Endodermal cell (in vitro differentiated cells): ENCODE data around the gene TSC1. TPM values are rescaled to one million over a fixed set of nuclear protein-coding genes. Genes with fewer than 3 reads are reported as not detected.

ENCODE experiments used
- DNase-seq: peaks from one replicate; pipeline ENCODE4 v3.0.0-alpha.2; 2017
- H3K27ac ChIP-seq: 2 replicates; pipeline ENCODE4 v1.5.1; 2013; ENCODE audit warnings: mild to moderate bottlenecking, low read depth, low read length, moderate library complexity
- H3K27me3 ChIP-seq: 2 replicates; pipeline ENCODE4 v1.6.1; 2013; ENCODE audit warnings: mild to moderate bottlenecking, low read length, moderate library complexity; ENCODE audit not compliant: insufficient read depth, control insufficient read depth, poor library complexity, severe bottlenecking
- H3K36me3 ChIP-seq: 2 replicates; pipeline ENCODE4 v1.7.0; 2013; ENCODE audit warnings: mild to moderate bottlenecking, low read length, moderate library complexity; ENCODE audit not compliant: control insufficient read depth, insufficient read depth
- H3K4me1 ChIP-seq: one replicate; pipeline ENCODE4 v1.7.0; 2013; ENCODE audit warnings: low read length; ENCODE audit not compliant: control insufficient read depth, insufficient read depth
- H3K4me3 ChIP-seq: 2 replicates; pipeline ENCODE4 v1.5.1; 2013; ENCODE audit warnings: mild to moderate bottlenecking, low read length, moderate library complexity
- H3K9ac ChIP-seq: 2 replicates; pipeline ENCODE4 v1.6.1; 2013; ENCODE audit warnings: mild to moderate bottlenecking, low read length, moderate library complexity; ENCODE audit not compliant: poor library complexity, severe bottlenecking; ENCODE audit errors: extremely low read depth
- H3K9me3 ChIP-seq: 2 replicates; pipeline ENCODE4 v1.6.1; 2013; ENCODE audit warnings: mild to moderate bottlenecking, low read length, moderate library complexity; ENCODE audit not compliant: control insufficient read depth
- H3K27ac Mint-ChIP-seq: 2 replicates; pipeline ENCODE4 v1.8.0; 2020; ENCODE audit warnings: mixed read lengths
- H3K27me3 Mint-ChIP-seq: 2 replicates; pipeline ENCODE4 v1.8.0; 2021; ENCODE audit warnings: mild to moderate bottlenecking, mixed read lengths; ENCODE audit not compliant: insufficient read depth
- H3K36me3 Mint-ChIP-seq: 2 replicates; pipeline ENCODE4 v1.8.0; 2020; ENCODE audit warnings: low read depth, mixed read lengths
- H3K4me1 Mint-ChIP-seq: 2 replicates; pipeline ENCODE4 v1.8.0; 2020; ENCODE audit warnings: mixed read lengths
- H3K4me3 Mint-ChIP-seq: 2 replicates; pipeline ENCODE4 v1.8.0; 2020; ENCODE audit warnings: mild to moderate bottlenecking, moderate library complexity, mixed read lengths
- H3K9me3 Mint-ChIP-seq: 2 replicates; pipeline ENCODE4 v1.8.0; 2020; ENCODE audit warnings: mild to moderate bottlenecking, mixed read lengths
- CTCF ChIP-seq: fragments of 200-600 bp; sonication (generic); conservative IDR thresholded peaks from 2 replicates; pipeline ENCODE4 v1.5.0; 2021; ENCODE audit warnings: antibody characterized with exemption, mild to moderate bottlenecking
- WGBS, 2 experiments: methylation state at CpG; one replicate each; pipeline versions ENCODE4 v1.1.5 to v1.1.7; 2013; ENCODE audit warnings: missing lambda C conversion rate in 2 of 2, mixed read lengths in 1 of 2; ENCODE audit not compliant: insufficient coverage in 1 of 2, insufficient read length in 1 of 2; 5-methylcytosine and 5-hydroxymethylcytosine counted together
- total RNA-seq, 2 donors: library from RNA; stranded (reverse); fragmentation: NEBNext Ultra II Directional in 1 of 2; extraction: Animal tissue kit (Norgen Biotek cat#: 25700) in 1 of 2; gene quantifications; 2 replicates in 1 of 2; 3 replicates in 1 of 2; pipeline ENCODE4 v1.2.1, GENCODE V29; 2021

The TSC1 gene
- total RNA-seq, 2 donors from 2014 or later, result 67.8 to 72.9 TPM

GRCh38 chr9:132957805-132958204 lies 13.4 kb upstream of the TSC1 start:
- Mint-ChIP-seq H3K9me3 (peaks cover 7% of the 10 kb centered on the region), H3K4me3 (no peak overlapping the region), H3K4me1 (no peaks in the 10 kb centered on the region), H3K36me3 (no peaks in the 10 kb centered on the region), H3K27me3 (no peaks in the 10 kb centered on the region), H3K27ac (no peak overlapping the region)
- Histone ChIP-seq H3K27me3 (peaks cover 4% of the 10 kb centered on the region), H3K9me3 (peaks cover 6% of the 10 kb centered on the region), H3K4me1 (no peaks in the 10 kb centered on the region), H3K27ac (no peak overlapping the region), H3K4me3 (no peak overlapping the region), H3K9ac (no peak overlapping the region), H3K36me3 (no peaks in the 10 kb centered on the region)
- DNase-seq, result no peak
- TF ChIP-seq CTCF, result no peak
- WGBS, 2 experiments, result 87 to 88% methylated on average over 5 to 6 of the region's 6 CpGs

- Mint-ChIP-seq H3K4me1 (no peaks in the 10 kb centered on the region), H3K27ac (no peak overlapping the region), H3K36me3 (no peaks in the 10 kb centered on the region), H3K27me3 (no peaks in the 10 kb centered on the region), H3K9me3 (peaks cover 7% of the 10 kb centered on the region), H3K4me3 (no peak overlapping the region)
- no peak overlapping the region for H3K27ac ChIP-seq
- peaks cover 6% of the 10 kb centered on the region for H3K9me3 ChIP-seq
- 71 to 88% methylated on average over 2 of the region's 2 CpGs for WGBS, 2 experiments
- H3K4me3 ChIP-seq, result no peak overlapping the region
- no peak for DNase-seq
- no peaks in the 10 kb centered on the region for H3K27me3 ChIP-seq
- H3K9ac ChIP-seq, result no peak overlapping the region
- no peaks in the 10 kb centered on the region for H3K36me3 ChIP-seq
- TF ChIP-seq CTCF, result no peak
- H3K4me1 ChIP-seq, result no peaks in the 10 kb centered on the region
Observed at GRCh38 chr9:132955768-132956167, 11.4 kb upstream of the TSC1 start.

GRCh38 chr9:132955123-132955522 lies 10.7 kb upstream of the TSC1 start:
- Mint-ChIP-seq H3K4me3 (no peak overlapping the region), H3K27me3 (no peaks in the 10 kb centered on the region), H3K27ac (no peak overlapping the region), H3K36me3 (no peaks in the 10 kb centered on the region), H3K4me1 (no peaks in the 10 kb centered on the region), H3K9me3 (peaks cover 7% of the 10 kb centered on the region)
- no peak overlapping the region for H3K27ac ChIP-seq
- H3K9ac ChIP-seq, result no peak overlapping the region
- no peaks in the 10 kb centered on the region for H3K27me3 ChIP-seq
- WGBS, 2 experiments, result 89% methylated on average over 1 to 2 of the region's 2 CpGs
- TF ChIP-seq CTCF, result no peak
- DNase-seq, result no peak
- H3K4me1 ChIP-seq, result no peaks in the 10 kb centered on the region
- H3K4me3 ChIP-seq, result no peak overlapping the region
- peaks cover 6% of the 10 kb centered on the region for H3K9me3 ChIP-seq
- no peaks in the 10 kb centered on the region for H3K36me3 ChIP-seq
